Stomach (tissue), 4 donors: ENCODE data around the gene SLC46A2.

Experiments used
- POLR2AphosphoS5 ChIP-seq, 3 donors: sonication (generic); formaldehyde crosslinking; IDR thresholded peaks; one replicate each; pipeline ENCODE4 v1.6.1; 2016; ENCODE audit warnings: antibody characterized with exemption in 3 of 3
- TF ChIP-seq, protein P1 (sequence below), 7 experiments: fragments of 450-650 bp in 4 of 7; fragments of 200-600 bp in 3 of 7; sonication (generic) in 3 of 7; IDR thresholded peaks; one replicate each; pipeline ENCODE4 v1.5.1; 2016 to 2019; ENCODE audit warnings: antibody characterized with exemption in 7 of 7, control low read depth in 2 of 7, mild to moderate bottlenecking in 1 of 7

DNA sequence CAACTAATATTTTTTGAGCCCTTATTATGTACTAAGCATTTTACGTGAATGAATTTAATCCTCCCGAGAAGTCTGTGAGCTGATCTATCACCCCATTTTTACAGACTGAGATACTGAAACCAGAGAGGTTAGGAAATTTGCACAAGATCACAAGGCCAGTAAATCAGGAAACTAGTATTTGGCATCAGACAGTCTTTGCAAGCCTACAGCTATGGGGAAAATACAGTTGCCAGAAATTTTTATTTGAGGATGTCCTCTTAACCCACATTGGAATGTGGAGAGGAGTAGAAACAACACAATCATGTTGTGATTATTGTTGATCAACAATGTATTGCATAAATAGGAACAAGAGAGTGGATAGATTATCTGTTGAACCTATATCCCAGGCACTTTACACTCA lies 2.3 kb upstream of the SLC46A2 start:
- TF ChIP-seq POLR2AphosphoS5 (IDR thresholded peaks at IDR 0.05): no peak
- TF ChIP-seq, protein P1, sequence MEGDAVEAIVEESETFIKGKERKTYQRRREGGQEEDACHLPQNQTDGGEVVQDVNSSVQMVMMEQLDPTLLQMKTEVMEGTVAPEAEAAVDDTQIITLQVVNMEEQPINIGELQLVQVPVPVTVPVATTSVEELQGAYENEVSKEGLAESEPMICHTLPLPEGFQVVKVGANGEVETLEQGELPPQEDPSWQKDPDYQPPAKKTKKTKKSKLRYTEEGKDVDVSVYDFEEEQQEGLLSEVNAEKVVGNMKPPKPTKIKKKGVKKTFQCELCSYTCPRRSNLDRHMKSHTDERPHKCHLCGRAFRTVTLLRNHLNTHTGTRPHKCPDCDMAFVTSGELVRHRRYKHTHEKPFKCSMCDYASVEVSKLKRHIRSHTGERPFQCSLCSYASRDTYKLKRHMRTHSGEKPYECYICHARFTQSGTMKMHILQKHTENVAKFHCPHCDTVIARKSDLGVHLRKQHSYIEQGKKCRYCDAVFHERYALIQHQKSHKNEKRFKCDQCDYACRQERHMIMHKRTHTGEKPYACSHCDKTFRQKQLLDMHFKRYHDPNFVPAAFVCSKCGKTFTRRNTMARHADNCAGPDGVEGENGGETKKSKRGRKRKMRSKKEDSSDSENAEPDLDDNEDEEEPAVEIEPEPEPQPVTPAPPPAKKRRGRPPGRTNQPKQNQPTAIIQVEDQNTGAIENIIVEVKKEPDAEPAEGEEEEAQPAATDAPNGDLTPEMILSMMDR (IDR thresholded peaks at IDR 0.05): no peak
